Erythroblast (primary cell): Measurements from ENCODE around the gene PIRT.

Experiments used
- GATA1 ChIP-seq: IDR thresholded peaks from 2 replicates; pipeline ENCODE4 v1.6.1; 2011; ENCODE audit warnings: low read depth, mild to moderate bottlenecking, control low read depth, low read length, moderate library complexity
- POLR2A ChIP-seq: IDR thresholded peaks from 2 replicates; pipeline ENCODE4 v1.6.1; 2011; ENCODE audit warnings: mild to moderate bottlenecking, low read length

- TF ChIP-seq POLR2A (no peak), GATA1 (no peak)
These were observed 16.1 kb downstream of the PIRT start for GRCh38 chr17:10821770-10822169.
